ENCODE results near the gene ZNF750.

Gene ZNF750

DNA sequence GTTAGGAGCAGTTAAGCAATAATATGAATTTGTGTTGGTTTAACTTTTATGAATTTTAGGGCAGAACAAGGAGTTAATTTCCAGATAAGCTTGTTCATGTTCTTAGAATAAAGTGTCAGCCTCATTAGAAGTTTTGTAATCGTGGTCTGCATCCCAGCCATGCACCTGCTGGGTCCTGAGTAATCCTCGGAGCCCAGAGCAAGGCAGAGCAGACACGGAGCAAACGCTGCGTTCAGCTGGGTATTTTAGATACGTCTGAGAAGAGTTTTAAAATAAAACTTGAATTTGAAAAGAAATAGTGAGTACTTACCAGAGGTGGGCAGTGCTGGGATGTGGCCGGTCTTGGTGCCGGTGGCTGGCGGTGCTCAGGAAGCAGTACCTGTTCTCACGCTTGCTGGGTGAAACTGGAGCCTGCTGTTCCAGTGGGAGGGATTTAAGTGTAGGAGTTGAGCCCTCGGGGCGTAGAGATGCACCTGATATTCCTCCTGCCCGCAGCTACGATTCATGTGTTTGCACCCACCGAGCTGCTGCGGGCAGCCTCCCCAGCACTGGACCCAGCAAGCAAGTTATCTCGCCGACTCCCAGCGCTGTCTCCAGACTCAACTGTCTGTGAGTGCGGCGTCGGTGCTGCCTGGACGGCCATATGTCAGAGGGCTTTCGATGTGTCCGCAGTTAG, at the start of gene ZNF750:
Gene ZNF750 (minus strand): TSS at position 406 of the 676 bp plus-strand sequence. CDS start 7,568 bp downstream, outside the sequence.
- Histone ChIP-seq H3K27me3 (ENCODE audit: low read length) (no peaks in the 10 kb centered on the region), H3K36me3 (ENCODE audit: low read length) (no peaks in the 10 kb centered on the region), H2AFZ (ENCODE audit: low read depth, low read length, severe bottlenecking) (no peak within 1 kb of the TSS), H3K79me2 (ENCODE audit: insufficient read depth, low read length) (no peaks in the 10 kb centered on the region), H3K9me3 (ENCODE audit: insufficient read depth, low read length) (no peaks in the 10 kb centered on the region), H3K27ac (ENCODE audit: low read depth, low read length) (no peak within 1 kb of the TSS), H4K20me1 (ENCODE audit: low read depth, low read length) (no peaks in the 10 kb centered on the region), H3K4me3 (ENCODE audit: insufficient read depth, low read length, poor library complexity, severe bottlenecking) (no peak within 1 kb of the TSS), H3K9me2 (replicated peaks; ENCODE audit: insufficient read depth, low read length) (no peaks in the 10 kb centered on the region), H3K9ac (ENCODE audit: low read length) (no peak within 1 kb of the TSS), H3F3A (ENCODE audit: insufficient read depth) (no peaks in the 10 kb centered on the region), H3K4me2 (ENCODE audit: low read depth, low read length, poor library complexity, severe bottlenecking) (no peak within 1 kb of the TSS)
- TF ChIP-seq EZH2phosphoT487 (conservative IDR thresholded peaks at IDR 0.05; ENCODE audit: low read length): no peak
- TF ChIP-seq, protein P1, sequence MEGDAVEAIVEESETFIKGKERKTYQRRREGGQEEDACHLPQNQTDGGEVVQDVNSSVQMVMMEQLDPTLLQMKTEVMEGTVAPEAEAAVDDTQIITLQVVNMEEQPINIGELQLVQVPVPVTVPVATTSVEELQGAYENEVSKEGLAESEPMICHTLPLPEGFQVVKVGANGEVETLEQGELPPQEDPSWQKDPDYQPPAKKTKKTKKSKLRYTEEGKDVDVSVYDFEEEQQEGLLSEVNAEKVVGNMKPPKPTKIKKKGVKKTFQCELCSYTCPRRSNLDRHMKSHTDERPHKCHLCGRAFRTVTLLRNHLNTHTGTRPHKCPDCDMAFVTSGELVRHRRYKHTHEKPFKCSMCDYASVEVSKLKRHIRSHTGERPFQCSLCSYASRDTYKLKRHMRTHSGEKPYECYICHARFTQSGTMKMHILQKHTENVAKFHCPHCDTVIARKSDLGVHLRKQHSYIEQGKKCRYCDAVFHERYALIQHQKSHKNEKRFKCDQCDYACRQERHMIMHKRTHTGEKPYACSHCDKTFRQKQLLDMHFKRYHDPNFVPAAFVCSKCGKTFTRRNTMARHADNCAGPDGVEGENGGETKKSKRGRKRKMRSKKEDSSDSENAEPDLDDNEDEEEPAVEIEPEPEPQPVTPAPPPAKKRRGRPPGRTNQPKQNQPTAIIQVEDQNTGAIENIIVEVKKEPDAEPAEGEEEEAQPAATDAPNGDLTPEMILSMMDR (IDR thresholded peaks at IDR 0.05; ENCODE audit: insufficient read depth, low read length, poor library complexity, severe bottlenecking): no peak

DNA sequence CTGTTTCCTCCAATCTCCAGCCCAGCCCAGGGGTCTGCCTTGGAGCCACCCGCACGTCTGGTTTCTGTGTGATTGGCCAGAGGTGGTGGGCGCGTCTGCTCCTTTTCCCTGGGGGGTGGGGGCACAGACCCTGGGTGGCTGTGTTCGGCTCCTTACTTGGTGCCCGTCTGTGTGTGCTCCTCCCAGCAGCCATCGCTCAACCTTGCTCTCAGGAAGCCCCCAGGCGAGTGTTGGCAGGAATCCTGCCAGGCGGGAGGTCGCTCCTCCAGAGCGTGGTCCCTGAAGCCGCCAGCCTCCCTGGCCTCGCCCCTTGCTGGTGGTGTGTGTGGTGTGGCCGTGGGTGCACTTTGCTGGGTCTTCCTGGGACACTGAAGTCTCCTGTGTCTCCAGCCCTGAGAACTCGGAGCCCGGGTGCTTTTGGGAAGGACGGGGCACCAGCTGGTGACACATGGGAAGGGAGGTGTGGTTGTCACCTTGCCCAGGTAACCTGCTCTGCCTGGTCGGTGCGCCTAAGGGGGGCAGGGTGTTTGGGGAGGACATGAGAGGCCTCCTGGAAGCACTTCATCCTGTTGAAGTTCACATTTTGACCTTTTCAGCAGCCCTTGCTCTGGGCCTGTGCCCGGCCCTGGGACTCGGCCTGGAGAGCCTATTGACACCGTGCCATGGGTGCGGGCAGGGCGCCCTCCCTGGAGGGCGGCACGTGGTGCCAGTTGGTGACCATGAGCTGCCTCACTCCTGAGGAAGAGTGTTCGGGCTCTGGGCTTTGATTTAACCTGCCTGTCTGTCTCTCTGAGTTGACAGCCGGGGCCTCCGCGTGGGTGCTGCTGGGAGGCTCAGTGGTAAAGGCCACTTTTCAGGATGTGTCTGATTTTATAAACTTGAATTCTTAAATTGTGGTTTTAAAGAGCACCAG, 49.0 kb upstream of the ZNF750 start:
- Histone ChIP-seq H3K27me3 (ENCODE audit: low read length) (no peaks in the 10 kb centered on the region), H3K36me3 (ENCODE audit: low read length) (no peaks in the 10 kb centered on the region), H3K27ac (ENCODE audit: low read depth, low read length) (no peak overlapping the region), H2AFZ (ENCODE audit: low read depth, low read length, severe bottlenecking) (no peak overlapping the region), H3K9me2 (replicated peaks; ENCODE audit: insufficient read depth, low read length) (no peaks in the 10 kb centered on the region), H3K79me2 (ENCODE audit: insufficient read depth, low read length) (no peaks in the 10 kb centered on the region), H3K9ac (ENCODE audit: low read length) (no peak overlapping the region), H3K4me3 (ENCODE audit: insufficient read depth, low read length, poor library complexity, severe bottlenecking) (no peak overlapping the region), H3K4me2 (ENCODE audit: low read depth, low read length, poor library complexity, severe bottlenecking) (no peak overlapping the region), H3K9me3 (ENCODE audit: insufficient read depth, low read length) (no peaks in the 10 kb centered on the region), H4K20me1 (ENCODE audit: low read depth, low read length) (no peaks in the 10 kb centered on the region), H3F3A (ENCODE audit: insufficient read depth) (peaks cover 6% of the 10 kb centered on the region; the same call in 1 of the 2 replicates)
- no peak for TF ChIP-seq EZH2phosphoT487 (conservative IDR thresholded peaks at IDR 0.05; ENCODE audit: low read length)
- TF ChIP-seq, protein P1 (IDR thresholded peaks at IDR 0.05; ENCODE audit: insufficient read depth, low read length, poor library complexity, severe bottlenecking): no peak

- H3K4me2 ChIP-seq (ENCODE audit: low read depth, low read length, poor library complexity, severe bottlenecking): no peak overlapping the region
- H4K20me1 ChIP-seq (ENCODE audit: low read depth, low read length): no peaks in the 10 kb centered on the region
- H3K27ac ChIP-seq (ENCODE audit: low read depth, low read length): no peak overlapping the region
- no peak overlapping the region for H3K4me3 ChIP-seq (ENCODE audit: insufficient read depth, low read length, poor library complexity, severe bottlenecking)
- H2AFZ ChIP-seq (ENCODE audit: low read depth, low read length, severe bottlenecking): no peak overlapping the region
- H3K9me2 ChIP-seq (replicated peaks; ENCODE audit: insufficient read depth, low read length): no peaks in the 10 kb centered on the region
- H3K79me2 ChIP-seq (ENCODE audit: insufficient read depth, low read length): no peaks in the 10 kb centered on the region
- TF ChIP-seq EZH2phosphoT487 (conservative IDR thresholded peaks at IDR 0.05; ENCODE audit: low read length): no peak
- TF ChIP-seq, protein P1 (IDR thresholded peaks at IDR 0.05; ENCODE audit: insufficient read depth, low read length, poor library complexity, severe bottlenecking): no peak
- H3K27me3 ChIP-seq (ENCODE audit: low read length): no peaks in the 10 kb centered on the region
- H3K36me3 ChIP-seq (ENCODE audit: low read length): no peaks in the 10 kb centered on the region
- H3K9me3 ChIP-seq (ENCODE audit: insufficient read depth, low read length): no peaks in the 10 kb centered on the region
- peaks cover 6% of the 10 kb centered on the region; the same call in 1 of the 2 replicates for H3F3A ChIP-seq (ENCODE audit: insufficient read depth)
- H3K9ac ChIP-seq (ENCODE audit: low read length): no peak overlapping the region
Measured at GRCh38 chr17:82887255-82888164, 47.7 kb upstream of the ZNF750 start.

All from SU-DHL-6 (cell line).